Keratinocyte (primary cell): ENCODE results near the gene KCNG1.

Source experiments
- CTCF ChIP-seq, 3 experiments: IDR thresholded peaks in 1 of 3; conservative IDR thresholded peaks in 1 of 3; optimal IDR thresholded peaks in 1 of 3; 2 replicates in 2 of 3; 3 replicates in 1 of 3; pipeline versions ENCODE3 to v1.5.1; 2011; ENCODE audit warnings: low read length in 3 of 3, mild to moderate bottlenecking in 3 of 3, moderate library complexity in 2 of 3, control low read depth in 1 of 3, inconsistent platforms in 1 of 3; ENCODE audit not compliant: insufficient read depth in 2 of 3; ENCODE audit errors: extremely low read depth in 1 of 3
- EZH2 ChIP-seq: IDR thresholded peaks from one replicate; pipeline ENCODE4 v1.6.1; 2012; ENCODE audit warnings: inconsistent platforms, mild to moderate bottlenecking, low read length, moderate library complexity

GRCh38 chr20:51002633-51003032 lies 20.3 kb downstream of the KCNG1 start:
- TF ChIP-seq EZH2 (no peak), CTCF (optimal IDR thresholded peaks at IDR 0.05 in 1 of 3, IDR thresholded peaks at IDR 0.05 in 1 of 3, conservative IDR thresholded peaks at IDR 0.05 in 1 of 3; ENCODE audit: extremely low read depth in 1 of 3, insufficient read depth in 2 of 3, low read length in 3 of 3) (no peak)
